ENCODE data around the gene ATP7A. TPM values are rescaled to one million over a fixed set of nuclear protein-coding genes. Genes with fewer than 3 reads are reported as not detected.
"Not testable (repeated sequence)": the region's sequence is repeated elsewhere in the genome, so short reads cannot be mapped to it uniquely, and the experiment has no call there.

ATP7A gene
- total and polyA plus RNA-seq, 2 donors (not counting 1 experiment from before 2014, with no cell fraction given) = 2.7 to 12.4 TPM

DNA sequence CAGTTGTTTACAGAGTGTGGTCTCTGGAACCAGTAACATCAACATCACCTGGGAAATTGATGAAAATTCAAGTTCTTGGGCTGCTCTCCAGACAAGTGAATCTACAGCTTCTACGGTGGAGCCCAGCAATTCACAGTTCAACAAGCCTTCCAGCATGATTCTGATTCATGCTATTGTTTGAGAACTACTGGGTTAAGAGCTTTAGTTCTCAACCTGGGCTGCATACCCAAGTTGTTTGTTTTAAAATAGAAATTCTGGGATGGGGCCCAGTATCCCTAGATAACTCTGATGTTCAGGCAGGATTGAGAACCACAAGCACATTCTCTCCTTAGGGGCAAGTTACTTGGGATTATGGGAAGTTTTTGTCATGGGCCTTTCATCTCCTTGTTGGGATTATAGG is 155.6 kb downstream of the ATP7A start:
- no peaks in the 10 kb centered on the region for H3K4me1 ChIP-seq (ENCODE audit: control insufficient read depth in 2 of 2, insufficient read depth in 2 of 2, low read length in 2 of 2)
- H3K27me3 ChIP-seq (replicated peaks in 1 of 4; ENCODE audit: control extremely low read depth in 1 of 4, control insufficient read depth in 3 of 4, insufficient read depth in 4 of 4, low read length in 3 of 4) = no peaks in the 10 kb centered on the region
- TF ChIP-seq, protein P1, sequence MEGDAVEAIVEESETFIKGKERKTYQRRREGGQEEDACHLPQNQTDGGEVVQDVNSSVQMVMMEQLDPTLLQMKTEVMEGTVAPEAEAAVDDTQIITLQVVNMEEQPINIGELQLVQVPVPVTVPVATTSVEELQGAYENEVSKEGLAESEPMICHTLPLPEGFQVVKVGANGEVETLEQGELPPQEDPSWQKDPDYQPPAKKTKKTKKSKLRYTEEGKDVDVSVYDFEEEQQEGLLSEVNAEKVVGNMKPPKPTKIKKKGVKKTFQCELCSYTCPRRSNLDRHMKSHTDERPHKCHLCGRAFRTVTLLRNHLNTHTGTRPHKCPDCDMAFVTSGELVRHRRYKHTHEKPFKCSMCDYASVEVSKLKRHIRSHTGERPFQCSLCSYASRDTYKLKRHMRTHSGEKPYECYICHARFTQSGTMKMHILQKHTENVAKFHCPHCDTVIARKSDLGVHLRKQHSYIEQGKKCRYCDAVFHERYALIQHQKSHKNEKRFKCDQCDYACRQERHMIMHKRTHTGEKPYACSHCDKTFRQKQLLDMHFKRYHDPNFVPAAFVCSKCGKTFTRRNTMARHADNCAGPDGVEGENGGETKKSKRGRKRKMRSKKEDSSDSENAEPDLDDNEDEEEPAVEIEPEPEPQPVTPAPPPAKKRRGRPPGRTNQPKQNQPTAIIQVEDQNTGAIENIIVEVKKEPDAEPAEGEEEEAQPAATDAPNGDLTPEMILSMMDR (IDR thresholded peaks at IDR 0.05) = no peak
- no peak for TF ChIP-seq EZH2 (IDR thresholded peaks at IDR 0.05; ENCODE audit: borderline replicate concordance, insufficient read depth, low read depth, low read length, poor library complexity, severe bottlenecking)
- no peaks in the 10 kb centered on the region for H3K9me3 Mint-ChIP-seq (ENCODE audit: insufficient read depth)
- no peak for DNase-seq
- no peaks in the 10 kb centered on the region for H3K79me2 ChIP-seq (ENCODE audit: control insufficient read depth, insufficient read depth, low read length)
- POLR2A ChIA-PET = no interaction called here
- H3K4me3 Mint-ChIP-seq = no peak overlapping the region
- H3K4me1 Mint-ChIP-seq = peaks cover 5% of the 10 kb centered on the region
- H3K36me3 ChIP-seq (replicated peaks in 1 of 2; ENCODE audit: control extremely low read depth in 1 of 2, control insufficient read depth in 1 of 2, extremely low read depth in 1 of 2, insufficient read depth in 2 of 2, low read length in 1 of 2) = no peaks in the 10 kb centered on the region
- H3K9ac ChIP-seq (ENCODE audit: low read length) = no peak overlapping the region
- H3K4me3 ChIP-seq (ENCODE audit: control extremely low read depth in 1 of 5, extremely low read depth in 1 of 5, insufficient read depth in 1 of 5, low read depth in 2 of 5, low read length in 4 of 5) = no peak overlapping the region
- H4K20me1 ChIP-seq (ENCODE audit: control insufficient read depth, insufficient read depth, low read length, poor library complexity, severe bottlenecking) = no peaks in the 10 kb centered on the region
- WGBS (ENCODE audit: insufficient coverage) = no CpG with 5 or more reads among the region's 1 CpG
- H3K27ac ChIP-seq (ENCODE audit: low read length in 2 of 2) = no peak overlapping the region
- intact Hi-C loops (cut with micrococcal nuclease) = no loop called here
- no peaks in the 10 kb centered on the region for H3K27me3 Mint-ChIP-seq
- peaks cover 0 to 10% (median 3%) of the 10 kb centered on the region in 3 donors for H3K9me3 ChIP-seq (ENCODE audit: control extremely low read depth in 1 of 3, control insufficient read depth in 2 of 3, insufficient read depth in 1 of 3, low read length in 2 of 3)
- no peak for ATAC-seq (ENCODE audit: low read depth)
- H3K27ac Mint-ChIP-seq = no peak overlapping the region
- H2AFZ ChIP-seq (ENCODE audit: insufficient read depth, low read depth, low read length, poor library complexity, severe bottlenecking) = no peak overlapping the region
- CTCF ChIA-PET = no interaction called here
- H3K4me2 ChIP-seq (replicated peaks; ENCODE audit: low read depth, low read length, poor library complexity, severe bottlenecking) = no peak overlapping the region

- no peaks in the 10 kb centered on the region for H4K20me1 ChIP-seq (ENCODE audit: control insufficient read depth, insufficient read depth, low read length, poor library complexity, severe bottlenecking)
- CTCF ChIA-PET = no interaction called here
- no peak for TF ChIP-seq EZH2 (IDR thresholded peaks at IDR 0.05; ENCODE audit: borderline replicate concordance, insufficient read depth, low read depth, low read length, poor library complexity, severe bottlenecking)
- TF ChIP-seq, protein P1 (IDR thresholded peaks at IDR 0.05) = no peak
- H3K4me2 ChIP-seq (replicated peaks; ENCODE audit: low read depth, low read length, poor library complexity, severe bottlenecking) = no peak overlapping the region
- no peak overlapping the region for H3K9ac ChIP-seq (ENCODE audit: low read length)
- no peak overlapping the region for H3K27ac ChIP-seq (ENCODE audit: low read length in 2 of 2)
- ATAC-seq (ENCODE audit: low read depth) = no peak
- H3K27ac Mint-ChIP-seq = no peak overlapping the region
- no peak overlapping the region for H2AFZ ChIP-seq (ENCODE audit: insufficient read depth, low read depth, low read length, poor library complexity, severe bottlenecking)
- POLR2A ChIA-PET = no interaction called here
- H3K9me3 Mint-ChIP-seq (ENCODE audit: insufficient read depth) = peaks cover 3% of the 10 kb centered on the region
- H3K4me3 Mint-ChIP-seq = no peak overlapping the region
- H3K4me1 Mint-ChIP-seq = no peaks in the 10 kb centered on the region
- intact Hi-C loops (cut with micrococcal nuclease) = no loop called here
- no peak overlapping the region for H3K4me3 ChIP-seq (ENCODE audit: control extremely low read depth in 1 of 5, extremely low read depth in 1 of 5, insufficient read depth in 1 of 5, low read depth in 2 of 5, low read length in 4 of 5)
- DNase-seq = no peak
- no peaks in the 10 kb centered on the region for H3K36me3 ChIP-seq (replicated peaks in 1 of 2; ENCODE audit: control extremely low read depth in 1 of 2, control insufficient read depth in 1 of 2, extremely low read depth in 1 of 2, insufficient read depth in 2 of 2, low read length in 1 of 2)
- WGBS (ENCODE audit: insufficient coverage) = no CpG with 5 or more reads among the region's 3 CpGs
- H3K9me3 ChIP-seq (ENCODE audit: control extremely low read depth in 1 of 3, control insufficient read depth in 2 of 3, insufficient read depth in 1 of 3, low read length in 2 of 3) = peaks cover 0 to 18% (median 3%) of the 10 kb centered on the region in 3 donors
- H3K27me3 Mint-ChIP-seq = no peaks in the 10 kb centered on the region
- no peaks in the 10 kb centered on the region for H3K79me2 ChIP-seq (ENCODE audit: control insufficient read depth, insufficient read depth, low read length)
- H3K27me3 ChIP-seq (replicated peaks in 1 of 4; ENCODE audit: control extremely low read depth in 1 of 4, control insufficient read depth in 3 of 4, insufficient read depth in 4 of 4, low read length in 3 of 4) = no peaks in the 10 kb centered on the region
- H3K4me1 ChIP-seq (ENCODE audit: control insufficient read depth in 2 of 2, insufficient read depth in 2 of 2, low read length in 2 of 2) = no peaks in the 10 kb centered on the region
Observed at GRCh38 chrX:78071331-78071730, 160.8 kb downstream of the ATP7A start.

- intact Hi-C loops (cut with micrococcal nuclease); H3K4me1 ChIP-seq (ENCODE audit: control insufficient read depth in 2 of 2, insufficient read depth in 2 of 2, low read length in 2 of 2); H3K27me3 ChIP-seq (replicated peaks in 1 of 4; ENCODE audit: control extremely low read depth in 1 of 4, control insufficient read depth in 3 of 4, insufficient read depth in 4 of 4, low read length in 3 of 4); H3K27me3 Mint-ChIP-seq; H3K27ac ChIP-seq (ENCODE audit: low read length in 2 of 2); H2AFZ ChIP-seq (ENCODE audit: insufficient read depth, low read depth, low read length, poor library complexity, severe bottlenecking); CTCF ChIA-PET; H4K20me1 ChIP-seq (ENCODE audit: control insufficient read depth, insufficient read depth, low read length, poor library complexity, severe bottlenecking); H3K9me3 Mint-ChIP-seq (ENCODE audit: insufficient read depth); H3K79me2 ChIP-seq (ENCODE audit: control insufficient read depth, insufficient read depth, low read length); H3K4me1 Mint-ChIP-seq; ATAC-seq (ENCODE audit: low read depth); POLR2A ChIA-PET; H3K9ac ChIP-seq (ENCODE audit: low read length); H3K27ac Mint-ChIP-seq; H3K4me3 Mint-ChIP-seq; H3K4me2 ChIP-seq (replicated peaks; ENCODE audit: low read depth, low read length, poor library complexity, severe bottlenecking); H3K36me3 ChIP-seq (replicated peaks in 1 of 2; ENCODE audit: control extremely low read depth in 1 of 2, control insufficient read depth in 1 of 2, extremely low read depth in 1 of 2, insufficient read depth in 2 of 2, low read length in 1 of 2); DNase-seq; H3K4me3 ChIP-seq (ENCODE audit: control extremely low read depth in 1 of 5, extremely low read depth in 1 of 5, insufficient read depth in 1 of 5, low read depth in 2 of 5, low read length in 4 of 5): not testable (repeated sequence)
- peaks cover 0 to 15% (median 3%) of the 10 kb centered on the region in 3 donors for H3K9me3 ChIP-seq (ENCODE audit: control extremely low read depth in 1 of 3, control insufficient read depth in 2 of 3, insufficient read depth in 1 of 3, low read length in 2 of 3)
- WGBS (ENCODE audit: insufficient coverage) = 92% methylated on average over 2 of the region's 14 CpGs
Observed at GRCh38 chrX:78073147-78074077, 162.9 kb downstream of the ATP7A start.

Measured in B cell (primary cell).